Measurements from ENCODE around the gene MIP.
A peak's percentile ranks its signal among the peaks of the same experiment; 100 is the strongest.
"Not testable (repeated sequence)": the region's sequence is repeated elsewhere in the genome, so short reads cannot be mapped to it uniquely, and the experiment has no call there.

Gene MIP

GRCh38 chr12:56468216-56469006 lies 14.0 kb upstream of the MIP start, which contains the start of gene SPRYD4:
TSS of gene SPRYD4 (plus strand) at chr12:56468578. CDS start at chr12:56468592, 14 bp downstream.
- DNase-seq (ENCODE audit: low read depth in 2 of 3, low spot score in 1 of 3): peak; percentile 89 to 90 (median 89)

- DNase-seq (ENCODE audit: low read depth in 2 of 3, low spot score in 1 of 3): no peak
Measured at GRCh38 chr12:56462565-56462964, 8.1 kb upstream of the MIP start.

GRCh38 chr12:56461235-56462159 lies 7.0 kb upstream of the MIP start:
- DNase-seq (ENCODE audit: low read depth in 2 of 3, low spot score in 1 of 3): no peak

GRCh38 chr12:56457817-56458216 lies 3.4 kb upstream of the MIP start:
- DNase-seq (ENCODE audit: low read depth in 2 of 3, low spot score in 1 of 3): no peak

GRCh38 chr12:56451147-56451546 lies 3.3 kb downstream of the MIP start:
- DNase-seq (ENCODE audit: low read depth in 2 of 3, low spot score in 1 of 3): no peak

GRCh38 chr12:56450241-56450640 lies 4.2 kb downstream of the MIP start:
- DNase-seq (ENCODE audit: low read depth in 2 of 3, low spot score in 1 of 3): no peak

- DNase-seq (ENCODE audit: low read depth in 2 of 3, low spot score in 1 of 3): no peak
Measured at GRCh38 chr12:56449622-56449984, 4.9 kb downstream of the MIP start.

- DNase-seq (ENCODE audit: low read depth in 2 of 3, low spot score in 1 of 3): peak; percentile 72 to 84 (median 75)
Measured at GRCh38 chr12:56448860-56449621, 5.4 kb downstream of the MIP start, which contains the start of gene TIMELESS. TSS of gene TIMELESS (minus strand) at chr12:56449426. CDS start at chr12:56434170, 15,256 bp downstream.

- not testable (repeated sequence) for DNase-seq (ENCODE audit: low read depth in 2 of 3, low spot score in 1 of 3)
Measured at GRCh38 chr12:56443208-56443607, 11.2 kb downstream of the MIP start.

GRCh38 chr12:56437430-56438176 lies 16.9 kb downstream of the MIP start:
- DNase-seq (ENCODE audit: low read depth in 2 of 3, low spot score in 1 of 3): no peak

- no peak for DNase-seq (ENCODE audit: low read depth in 2 of 3, low spot score in 1 of 3)
Measured at GRCh38 chr12:56434828-56435227, 19.6 kb downstream of the MIP start.

- no peak for DNase-seq (ENCODE audit: low read depth in 2 of 3, low spot score in 1 of 3)
Measured at GRCh38 chr12:56431850-56432249, 22.6 kb downstream of the MIP start.

GRCh38 chr12:56431288-56431687 lies 23.2 kb downstream of the MIP start:
- DNase-seq (ENCODE audit: low read depth in 2 of 3, low spot score in 1 of 3): no peak

GRCh38 chr12:56425940-56426438 lies 28.5 kb downstream of the MIP start:
- DNase-seq (ENCODE audit: low read depth in 2 of 3, low spot score in 1 of 3): no peak

GRCh38 chr12:56425193-56425592 lies 29.3 kb downstream of the MIP start:
- no peak for DNase-seq (ENCODE audit: low read depth in 2 of 3, low spot score in 1 of 3)

- no peak for DNase-seq (ENCODE audit: low read depth in 2 of 3, low spot score in 1 of 3)
Measured at GRCh38 chr12:56420411-56420810, 34.0 kb downstream of the MIP start.

- no peak for DNase-seq (ENCODE audit: low read depth in 2 of 3, low spot score in 1 of 3)
Measured at GRCh38 chr12:56417739-56418138, 36.7 kb downstream of the MIP start.

GRCh38 chr12:56414401-56414800 lies 40.1 kb downstream of the MIP start:
- no peak for DNase-seq (ENCODE audit: low read depth in 2 of 3, low spot score in 1 of 3)

GRCh38 chr12:56413392-56413791 lies 41.1 kb downstream of the MIP start:
- DNase-seq (ENCODE audit: low read depth in 2 of 3, low spot score in 1 of 3): no peak

Data from stimulated activated CD4-positive, alpha-beta T cell treated with anti-CD3 and anti-CD28 coated beads, Interleukin-12 subunit alpha, Interleukin-12 subunit beta, amount 100 ng/mL, for 48 hours (primary cell).